Aorta (tissue), 5 donors: ENCODE data around the gene CDC42BPG. TPM values are rescaled to one million over a fixed set of nuclear protein-coding genes. Genes with fewer than 3 reads are reported as not detected.
"Not testable (repeated sequence)": the region's sequence is repeated elsewhere in the genome, so short reads cannot be mapped to it uniquely, and the experiment has no call there.

Experiments used
- ATAC-seq: fragments of 200-7000 bp; cut with Tn5 transposase; one replicate; pipeline ENCODE4 v1.9.1; 2022; ENCODE audit warnings: moderate library complexity; ENCODE audit not compliant: low FRiP score
- DNase-seq, 2 donors: peaks; one replicate each; pipeline ENCODE4 v3.0.0-alpha.2; 2020
- H3K27ac ChIP-seq, 2 donors: one replicate each; pipeline ENCODE4 v1.5.1; 2013; ENCODE audit warnings: low read length in 2 of 2, mild to moderate bottlenecking in 2 of 2, moderate library complexity in 2 of 2, control low read depth in 1 of 2, inconsistent platforms in 1 of 2, low read depth in 1 of 2
- H3K27me3 ChIP-seq, 2 donors: one replicate each; pipeline ENCODE4 v1.6.1; 2013; ENCODE audit warnings: control low read depth in 1 of 2, low read length in 1 of 2, mild to moderate bottlenecking in 1 of 2, moderate library complexity in 1 of 2; ENCODE audit not compliant: insufficient read depth in 2 of 2, control insufficient read depth in 1 of 2
- H3K36me3 ChIP-seq, 2 donors: one replicate each; pipeline ENCODE4 v1.6.1; 2013; ENCODE audit warnings: control low read depth in 1 of 2, low read length in 1 of 2, mild to moderate bottlenecking in 1 of 2; ENCODE audit not compliant: insufficient read depth in 2 of 2, control insufficient read depth in 1 of 2
- H3K4me1 ChIP-seq, 2 donors: one replicate each; pipeline ENCODE4 v1.6.1; 2013; ENCODE audit warnings: low read length in 2 of 2, control low read depth in 1 of 2, mild to moderate bottlenecking in 1 of 2, moderate library complexity in 1 of 2; ENCODE audit not compliant: insufficient read depth in 2 of 2, control insufficient read depth in 1 of 2
- H3K4me3 ChIP-seq, 2 donors: one replicate each; pipeline ENCODE4 v1.5.1; 2013; ENCODE audit warnings: low read length in 2 of 2, control low read depth in 1 of 2, mild to moderate bottlenecking in 1 of 2
- H3K9me3 ChIP-seq: one replicate; pipeline ENCODE4 v1.6.1; 2013; ENCODE audit warnings: mild to moderate bottlenecking, low read length; ENCODE audit not compliant: control insufficient read depth
- WGBS, 2 donors: extraction: QIAGEN DNeasy Blood & Tissue Kit; methylation state at CpG; one replicate each; pipeline ENCODE4 v1.1.7; 2013; 5-methylcytosine and 5-hydroxymethylcytosine counted together
- intact Hi-C, 2 donors: fragments of 100-400 bp; cut with DNase I; formaldehyde crosslinking; loops; one replicate each; pipeline versions ENCODE4 v1.14.2 to v1.15.0; 2022
- polyA plus RNA-seq, 2 donors: library from polyadenylated mRNA; stranded (reverse); fragments of 200-250 nt; gene quantifications; one replicate each; pipeline ENCODE4 v1.2.3, GENCODE V29; 2013
- total RNA-seq, 2 donors: library from RNA; stranded (reverse); fragmentation: NEBNext Ultra II Directional; extraction: Animal tissue kit (Norgen Biotek cat#: 25700); gene quantifications; one replicate each; pipeline ENCODE4 v1.2.1, GENCODE V29; 2021
- donor health status: healthy with polysubstance abuse.
- donor health status: Bipolar disorder and iron deficiency.
- donor health status: DM: no; HTN: no; CAD: no.
- donor health status: DM: no; HTN: no; CAD: no.
- donor health status: DM: yes; HTN: yes; CAD: no.

The CDC42BPG gene
- total and polyA plus RNA-seq, 4 donors, result 0.29 to 6.0 (median 0.86) TPM

GRCh38 chr11:64849598-64850356 lies 5.3 kb upstream of the CDC42BPG start:
- Histone ChIP-seq H3K27me3 (no peaks in the 10 kb centered on the region), H3K4me1 (no peaks in the 10 kb centered on the region), H3K27ac (peak overlapping the region in 1 of 2 donors; percentile 20), H3K4me3 (no peak overlapping the region), H3K9me3 (no peaks in the 10 kb centered on the region), H3K36me3 (peaks cover 2 to 5% of the 10 kb centered on the region in 2 donors)
- ATAC-seq, result no peak
- intact Hi-C loops, result loop anchor here (10.0 kb wide), 1 partner anchor 145 kb away; the partner anchor contains the start of gene BATF2 (in 2 of the 2)
- 51 to 56% methylated on average over 19 of the region's 19 CpGs for WGBS, 2 donors
- DNase-seq, result no peak

GRCh38 chr11:64848826-64849597 lies 4.6 kb upstream of the CDC42BPG start:
- WGBS, 2 donors, result 81 to 87% methylated on average over 16 of the region's 16 CpGs
- no peaks in the 10 kb centered on the region for H3K27me3 ChIP-seq
- H3K9me3 ChIP-seq, result no peaks in the 10 kb centered on the region
- ATAC-seq (no peak), DNase-seq (no peak)
- H3K27ac ChIP-seq, result no peak overlapping the region
- H3K4me1 ChIP-seq, result no peaks in the 10 kb centered on the region
- peaks cover 2 to 3% of the 10 kb centered on the region in 2 donors for H3K36me3 ChIP-seq
- intact Hi-C loops, result loop anchor here (10.0 kb wide), 1 partner anchor 146 kb away; the partner anchor contains the start of gene BATF2 (in 2 of the 2)
- no peak overlapping the region for H3K4me3 ChIP-seq

- Histone ChIP-seq H3K4me1 (no peaks in the 10 kb centered on the region), H3K27ac (no peak overlapping the region), H3K27me3 (no peaks in the 10 kb centered on the region), H3K4me3 (no peak overlapping the region), H3K36me3 (peaks cover 0 to 2% of the 10 kb centered on the region in 2 donors), H3K9me3 (no peaks in the 10 kb centered on the region)
- DNase-seq (no peak), ATAC-seq (no peak)
- WGBS, 2 donors, result 78 to 79% methylated on average over 6 of the region's 6 CpGs
- intact Hi-C loops, result loop anchor here (10.0 kb wide), 1 partner anchor 146 kb away; the partner anchor contains the start of gene BATF2 (in 2 of the 2)
Observed at GRCh38 chr11:64848214-64848825, 3.9 kb upstream of the CDC42BPG start.

- H3K36me3 ChIP-seq, result no peaks in the 10 kb centered on the region
- H3K27me3 ChIP-seq, result no peaks in the 10 kb centered on the region
- intact Hi-C loops, result loop anchor here (1.0 to 10.0 kb wide), 3 partner anchors 47 to 148 kb away; partner anchors contain the start of gene BATF2 (in 2 of the 2)
- ATAC-seq (peak; percentile 92), DNase-seq (peak; percentile 95 to 99)
- WGBS, 2 donors, result 16 to 19% methylated on average over 13 of the region's 13 CpGs
- H3K4me3 ChIP-seq, result no peak overlapping the region
- H3K4me1 ChIP-seq, result no peaks in the 10 kb centered on the region
- no peaks in the 10 kb centered on the region for H3K9me3 ChIP-seq
- no peak overlapping the region for H3K27ac ChIP-seq
Observed at GRCh38 chr11:64846998-64847666, 2.7 kb upstream of the CDC42BPG start.

- not testable (repeated sequence) for H3K9me3 ChIP-seq, DNase-seq, H3K36me3 ChIP-seq, H3K4me3 ChIP-seq, H3K4me1 ChIP-seq, ATAC-seq, H3K27ac ChIP-seq, H3K27me3 ChIP-seq
- WGBS, 2 donors, result 91 to 93% methylated on average over 8 of the region's 8 CpGs
- intact Hi-C loops, result loop anchor here (2.0 to 10.0 kb wide), 2 partner anchors 49 to 149 kb away; partner anchors contain the start of gene BATF2 (in 2 of the 2)
Observed at GRCh38 chr11:64845776-64846129, 1.3 kb upstream of the CDC42BPG start.

GRCh38 chr11:64845129-64845775 lies 799 bp upstream of the CDC42BPG start:
- DNase-seq, result peak in 1 of 2 donors; percentile 34
- Histone ChIP-seq H3K36me3 (no peaks in the 10 kb centered on the region), H3K27ac (no peak overlapping the region), H3K27me3 (no peaks in the 10 kb centered on the region), H3K4me3 (no peak overlapping the region), H3K9me3 (no peaks in the 10 kb centered on the region), H3K4me1 (no peaks in the 10 kb centered on the region)
- 28 to 31% methylated on average over 9 of the region's 9 CpGs for WGBS, 2 donors
- intact Hi-C loops, result loop anchor here (10.0 kb wide), 1 partner anchor 150 kb away; the partner anchor contains the start of gene BATF2 (in 2 of the 2)
- ATAC-seq, result no peak

- Histone ChIP-seq H3K27ac (no peak overlapping the region), H3K27me3 (no peaks in the 10 kb centered on the region), H3K9me3 (no peaks in the 10 kb centered on the region), H3K4me1 (no peaks in the 10 kb centered on the region), H3K36me3 (no peaks in the 10 kb centered on the region), H3K4me3 (no peak overlapping the region)
- intact Hi-C loops, result loop anchor here (10.0 kb wide), 1 partner anchor 151 kb away; the partner anchor contains the start of gene BATF2 (in 2 of the 2)
- ATAC-seq (no peak), DNase-seq (no peak)
- WGBS, 2 donors, result 67 to 71% methylated on average over 25 to 27 of the region's 27 CpGs
Observed at GRCh38 chr11:64843686-64844329, 645 bp downstream of the CDC42BPG start.
